ENCODE data around the gene PHACTR2. TPM values are rescaled to one million over a fixed set of nuclear protein-coding genes. Genes with fewer than 3 reads are reported as not detected.

The PHACTR2 gene
- total RNA-seq, 1 donor from 2014 or later = 44.7 TPM

Other genes with a start within 250 kb of the PHACTR2 start
- 6.2 and 8.1 TPM in 2 replicates for gene ADAT2, start 227.3 kb upstream of the PHACTR2 start, total RNA-seq
- 14.2 and 20.8 TPM in 2 replicates for gene PEX3, start 227.2 kb upstream of the PHACTR2 start, total RNA-seq
- gene FUCA2, start 166.2 kb upstream of the PHACTR2 start, total RNA-seq = 58.7 and 64.0 TPM in 2 replicates
- gene LTV1, start 165.4 kb downstream of the PHACTR2 start, total RNA-seq = 21.6 and 25.4 TPM in 2 replicates
- not detected in 2 replicates for gene ZC2HC1B, start 186.5 kb downstream of the PHACTR2 start, total RNA-seq

All from astrocyte (in vitro differentiated cells and primary cell).